Keratinocyte (primary cell): ENCODE data around the gene CRKL. TPM values are rescaled to one million over a fixed set of nuclear protein-coding genes. Genes with fewer than 3 reads are reported as not detected.
"Not testable (repeated sequence)": the region's sequence is repeated elsewhere in the genome, so short reads cannot be mapped to it uniquely, and the experiment has no call there.

Experiments used
- DNase-seq: peaks from one replicate; pipeline ENCODE4 v3.0.0-alpha.2; 2011; ENCODE audit warnings: low read depth, missing footprints, low spot score
- FAIRE-seq: peaks from 2 replicates; lab custom pipeline; 2011; peaks lifted over from hg19 to GRCh38; lab: Jason Lieb, UNC
- H2AFZ ChIP-seq: 2 replicates; pipeline ENCODE4 v1.6.0; 2012; ENCODE audit warnings: low read length, control low read depth, inconsistent platforms; ENCODE audit not compliant: control insufficient read depth
- H3K27ac ChIP-seq: 2 replicates; pipeline ENCODE4 v1.5.1; 2011; ENCODE audit warnings: low read length; ENCODE audit not compliant: control insufficient read depth, insufficient read depth
- H3K27me3 ChIP-seq: 3 replicates; pipeline ENCODE4 v1.6.0; 2011; ENCODE audit warnings: low read length; ENCODE audit not compliant: control insufficient read depth, insufficient read depth; ENCODE audit errors: extremely low read depth
- H3K36me3 ChIP-seq, 2 experiments: 2 replicates in 1 of 2; 3 replicates in 1 of 2; pipeline ENCODE4 v1.5.1; 2011; ENCODE audit warnings: low read length in 2 of 2, mild to moderate bottlenecking in 1 of 2; ENCODE audit not compliant: control insufficient read depth in 2 of 2, insufficient read depth in 2 of 2; ENCODE audit errors: extremely low read depth in 1 of 2
- H3K4me1 ChIP-seq: 3 replicates; pipeline ENCODE4 v1.5.1; 2011; ENCODE audit warnings: low read length; ENCODE audit not compliant: control insufficient read depth, insufficient read depth; ENCODE audit errors: extremely low read depth
- H3K4me2 ChIP-seq: 3 replicates; pipeline ENCODE4 v1.6.0; 2011; ENCODE audit warnings: low read depth, low read length; ENCODE audit not compliant: control insufficient read depth, insufficient read depth; ENCODE audit errors: extremely low read depth
- H3K4me3 ChIP-seq, 3 experiments: fragments of 200-600 bp in 1 of 3; sonication (generic) in 1 of 3; 2 replicates in 2 of 3; 3 replicates in 1 of 3; pipeline ENCODE4 v1.5.1; 2011 to 2016; ENCODE audit warnings: low read length in 3 of 3, mild to moderate bottlenecking in 3 of 3, control low read depth in 2 of 3, inconsistent platforms in 1 of 3, low read depth in 1 of 3, mixed read lengths in 1 of 3, mixed run types in 1 of 3, moderate library complexity in 1 of 3; ENCODE audit not compliant: control insufficient read depth in 2 of 3, insufficient read depth in 2 of 3; ENCODE audit errors: extremely low read depth in 1 of 3
- H3K79me2 ChIP-seq: 2 replicates; pipeline ENCODE4 v1.6.0; 2012; ENCODE audit warnings: low read length; ENCODE audit not compliant: control insufficient read depth, insufficient read depth
- H3K9ac ChIP-seq: 3 replicates; pipeline ENCODE4 v1.6.0; 2011; ENCODE audit warnings: low read length; ENCODE audit not compliant: control insufficient read depth, insufficient read depth; ENCODE audit errors: extremely low read depth
- H3K9me1 ChIP-seq: 3 replicates; pipeline ENCODE4 v1.6.0; 2011; ENCODE audit warnings: low read length; ENCODE audit not compliant: control insufficient read depth, insufficient read depth; ENCODE audit errors: extremely low read depth
- H3K9me3 ChIP-seq: 2 replicates; pipeline ENCODE4 v1.5.1; 2012; ENCODE audit warnings: low read depth, low read length; ENCODE audit not compliant: control insufficient read depth
- H4K20me1 ChIP-seq: 3 replicates; pipeline ENCODE4 v1.6.0; 2011; ENCODE audit warnings: low read length; ENCODE audit not compliant: control insufficient read depth, insufficient read depth; ENCODE audit errors: extremely low read depth
- EZH2 ChIP-seq: IDR thresholded peaks from one replicate; pipeline ENCODE4 v1.6.1; 2012; ENCODE audit warnings: inconsistent platforms, mild to moderate bottlenecking, low read length, moderate library complexity
- dilution Hi-C: fragments of 300-500 bp; cut with MboI; formaldehyde crosslinking; loops from one replicate; pipeline ENCODE4 v1.7.0; 2020; ENCODE audit warnings: low sequenced_read_pairs; ENCODE audit not compliant: extremely low pct_ligation_motif_present
- polyA plus RNA-seq, 5 experiments: library from polyadenylated mRNA; depleted of rRNA in 3 of 5; stranded (reverse) in 3 of 5; stranded (forward) in 1 of 5; unstranded in 1 of 5; fragments of >200 nt; gene quantifications; 1 replicate in 1 of 5; 2 replicates in 3 of 5; 3 replicates in 1 of 5; pipeline versions ENCODE4 v1.2.1 to v1.2.3, GENCODE V29; 2011 to 2012; ENCODE audit warnings: missing spikeins in 2 of 5, low read depth in 1 of 5, low replicate concordance in 1 of 5
- TF ChIP-seq, protein P1 (sequence below), 3 experiments: IDR thresholded peaks in 1 of 3; conservative IDR thresholded peaks in 1 of 3; optimal IDR thresholded peaks in 1 of 3; 2 replicates in 2 of 3; 3 replicates in 1 of 3; pipeline versions ENCODE3 to v1.5.1; 2011; ENCODE audit warnings: low read length in 3 of 3, mild to moderate bottlenecking in 3 of 3, moderate library complexity in 2 of 3, control low read depth in 1 of 3, inconsistent platforms in 1 of 3; ENCODE audit not compliant: insufficient read depth in 2 of 3; ENCODE audit errors: extremely low read depth in 1 of 3

Gene CRKL
- polyA plus RNA-seq, 1 donor (not counting 4 experiments of a cell fraction or from before 2014, with no cell fraction given): 32.1 TPM

DNA sequence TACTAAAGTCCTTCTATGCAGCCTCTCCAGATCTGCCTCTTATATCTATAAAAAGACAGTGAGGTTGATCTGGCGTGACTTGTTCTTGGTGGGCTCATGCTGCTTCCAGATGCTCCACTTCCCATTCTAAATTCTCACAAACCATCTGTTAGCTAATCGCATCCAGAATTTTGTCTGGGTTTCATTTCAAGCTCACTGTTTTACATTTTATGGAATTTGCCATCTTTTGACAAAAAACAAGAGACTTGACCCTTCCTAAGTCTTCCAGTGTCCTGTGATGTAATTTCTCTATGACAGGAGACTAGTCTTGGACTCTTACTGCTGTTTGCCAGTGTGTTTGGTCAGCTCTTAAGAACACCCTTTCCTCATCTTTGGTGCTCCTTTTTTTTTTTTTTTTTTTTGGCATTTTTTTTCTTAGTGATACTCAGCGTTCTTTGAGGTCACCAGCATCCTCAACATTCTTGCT, 23.0 kb downstream of the CRKL start:
- H3K9me3 ChIP-seq: no peaks in the 10 kb centered on the region
- H4K20me1 ChIP-seq: peaks cover 43% of the 10 kb centered on the region
- peaks cover 4% of the 10 kb centered on the region for H3K9me1 ChIP-seq
- dilution Hi-C loops: no loop called here
- no peak for FAIRE-seq
- TF ChIP-seq, protein P1, sequence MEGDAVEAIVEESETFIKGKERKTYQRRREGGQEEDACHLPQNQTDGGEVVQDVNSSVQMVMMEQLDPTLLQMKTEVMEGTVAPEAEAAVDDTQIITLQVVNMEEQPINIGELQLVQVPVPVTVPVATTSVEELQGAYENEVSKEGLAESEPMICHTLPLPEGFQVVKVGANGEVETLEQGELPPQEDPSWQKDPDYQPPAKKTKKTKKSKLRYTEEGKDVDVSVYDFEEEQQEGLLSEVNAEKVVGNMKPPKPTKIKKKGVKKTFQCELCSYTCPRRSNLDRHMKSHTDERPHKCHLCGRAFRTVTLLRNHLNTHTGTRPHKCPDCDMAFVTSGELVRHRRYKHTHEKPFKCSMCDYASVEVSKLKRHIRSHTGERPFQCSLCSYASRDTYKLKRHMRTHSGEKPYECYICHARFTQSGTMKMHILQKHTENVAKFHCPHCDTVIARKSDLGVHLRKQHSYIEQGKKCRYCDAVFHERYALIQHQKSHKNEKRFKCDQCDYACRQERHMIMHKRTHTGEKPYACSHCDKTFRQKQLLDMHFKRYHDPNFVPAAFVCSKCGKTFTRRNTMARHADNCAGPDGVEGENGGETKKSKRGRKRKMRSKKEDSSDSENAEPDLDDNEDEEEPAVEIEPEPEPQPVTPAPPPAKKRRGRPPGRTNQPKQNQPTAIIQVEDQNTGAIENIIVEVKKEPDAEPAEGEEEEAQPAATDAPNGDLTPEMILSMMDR (optimal IDR thresholded peaks at IDR 0.05 in 1 of 3, IDR thresholded peaks at IDR 0.05 in 1 of 3, conservative IDR thresholded peaks at IDR 0.05 in 1 of 3; ENCODE audit: extremely low read depth in 1 of 3, insufficient read depth in 2 of 3, low read length in 3 of 3): no peak
- TF ChIP-seq EZH2: no peak
- DNase-seq: no peak
- H3K9ac ChIP-seq: no peak overlapping the region
- no peaks in the 10 kb centered on the region for H3K27me3 ChIP-seq
- peaks cover 27% of the 10 kb centered on the region for H3K4me1 ChIP-seq
- no peak overlapping the region for H3K4me3 ChIP-seq
- no peak overlapping the region for H3K27ac ChIP-seq
- H3K79me2 ChIP-seq: peaks cover 93% of the 10 kb centered on the region
- no peak overlapping the region for H2AFZ ChIP-seq
- H3K36me3 ChIP-seq: peaks cover 3 to 24% of the 10 kb centered on the region in 2 experiments
- no peak overlapping the region for H3K4me2 ChIP-seq

DNA sequence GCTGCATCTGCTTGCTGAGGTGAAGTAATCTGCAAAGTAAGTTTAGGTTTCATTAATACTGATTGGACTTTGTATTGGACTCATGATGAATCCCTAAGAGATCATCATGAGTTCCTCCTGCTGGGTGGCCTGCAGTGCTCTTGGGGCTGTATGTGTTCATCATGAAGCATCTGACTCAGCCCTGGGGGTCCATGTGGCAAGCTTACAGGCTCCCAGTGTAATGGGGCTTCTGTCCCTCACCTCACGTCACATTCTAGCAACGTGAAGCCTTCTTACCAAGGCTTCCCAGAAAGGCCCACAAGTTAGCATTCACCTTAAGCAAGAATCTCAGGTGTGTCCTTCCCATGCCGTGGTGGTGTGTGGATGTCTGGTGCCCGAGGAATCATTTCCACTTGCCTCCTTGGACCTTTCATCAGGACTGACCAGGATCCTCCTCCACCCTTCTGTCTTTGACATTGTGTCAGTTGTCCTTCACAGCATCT, 23.7 kb downstream of the CRKL start:
- H3K27me3 ChIP-seq: no peaks in the 10 kb centered on the region
- H4K20me1 ChIP-seq: peaks cover 46% of the 10 kb centered on the region
- peaks cover 4% of the 10 kb centered on the region for H3K9me1 ChIP-seq
- H3K9ac ChIP-seq: no peak overlapping the region
- TF ChIP-seq EZH2: no peak
- TF ChIP-seq, protein P1 (optimal IDR thresholded peaks at IDR 0.05 in 1 of 3, IDR thresholded peaks at IDR 0.05 in 1 of 3, conservative IDR thresholded peaks at IDR 0.05 in 1 of 3; ENCODE audit: extremely low read depth in 1 of 3, insufficient read depth in 2 of 3, low read length in 3 of 3): no peak
- no peak overlapping the region for H2AFZ ChIP-seq
- dilution Hi-C loops: no loop called here
- DNase-seq (no peak), FAIRE-seq (no peak)
- H3K4me2 ChIP-seq: no peak overlapping the region
- H3K4me3 ChIP-seq: no peak overlapping the region
- peaks cover 93% of the 10 kb centered on the region for H3K79me2 ChIP-seq
- H3K4me1 ChIP-seq: peaks cover 30% of the 10 kb centered on the region
- H3K27ac ChIP-seq: no peak overlapping the region
- peaks cover 5 to 24% of the 10 kb centered on the region in 2 experiments for H3K36me3 ChIP-seq
- no peaks in the 10 kb centered on the region for H3K9me3 ChIP-seq

GRCh38 chr22:20942203-20942902, 25.1 kb downstream of the CRKL start:
- H3K4me1 ChIP-seq: peaks cover 31% of the 10 kb centered on the region
- H2AFZ ChIP-seq, DNase-seq, H3K27me3 ChIP-seq, H3K9ac ChIP-seq, H3K27ac ChIP-seq, H3K4me2 ChIP-seq, H3K9me3 ChIP-seq, FAIRE-seq, dilution Hi-C loops, H3K4me3 ChIP-seq, H3K9me1 ChIP-seq: not testable (repeated sequence)
- H3K79me2 ChIP-seq: peaks cover 94% of the 10 kb centered on the region
- peaks cover 5 to 14% of the 10 kb centered on the region in 2 experiments for H3K36me3 ChIP-seq
- H4K20me1 ChIP-seq: peaks cover 35% of the 10 kb centered on the region
